Measurements from ENCODE around the gene COL15A1. TPM values are rescaled to one million over a fixed set of nuclear protein-coding genes. Genes with fewer than 3 reads are reported as not detected.

The COL15A1 gene
- total and polyA plus RNA-seq, 2 of the 13 experiments (the other 11 are each of a cell fraction or from before 2014, with no cell fraction given), result not detected

DNA sequence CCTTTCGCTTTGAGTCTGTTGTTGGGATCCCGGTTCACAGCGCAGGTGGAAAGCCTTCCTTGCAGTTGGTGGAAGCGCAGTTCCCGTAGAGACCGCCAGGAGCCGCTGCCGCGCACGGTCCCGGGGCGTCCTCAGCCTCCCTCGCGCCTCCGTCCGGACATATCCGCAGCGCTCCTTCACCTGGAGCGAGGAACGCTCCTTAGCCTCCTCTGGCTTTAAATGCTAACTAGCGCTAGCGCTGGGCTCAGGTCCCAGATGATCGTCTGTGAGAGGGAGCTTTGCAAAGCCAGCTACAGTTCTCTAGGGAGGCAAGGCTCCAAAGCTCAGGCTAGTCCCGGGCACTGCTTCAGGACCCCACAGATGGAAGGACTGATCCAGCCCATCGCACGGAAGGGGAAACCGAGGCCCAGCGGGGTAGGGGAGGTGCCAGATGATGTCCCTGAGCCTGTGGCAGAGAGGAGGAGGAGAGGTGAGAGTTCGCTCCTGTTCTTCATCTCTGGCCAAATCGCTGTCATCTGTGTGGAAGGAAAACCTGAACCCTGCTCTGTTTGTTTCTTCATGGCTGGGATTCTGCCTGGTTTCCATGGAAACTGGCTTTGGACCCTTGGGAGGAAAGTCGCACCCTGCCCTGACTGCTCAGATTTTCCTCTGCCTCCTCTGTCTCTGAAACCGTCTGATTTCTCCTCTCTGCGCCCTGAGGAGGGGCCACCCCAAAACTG lies 31.4 kb downstream of the COL15A1 start (continued):
- TF ChIP-seq, protein P1, sequence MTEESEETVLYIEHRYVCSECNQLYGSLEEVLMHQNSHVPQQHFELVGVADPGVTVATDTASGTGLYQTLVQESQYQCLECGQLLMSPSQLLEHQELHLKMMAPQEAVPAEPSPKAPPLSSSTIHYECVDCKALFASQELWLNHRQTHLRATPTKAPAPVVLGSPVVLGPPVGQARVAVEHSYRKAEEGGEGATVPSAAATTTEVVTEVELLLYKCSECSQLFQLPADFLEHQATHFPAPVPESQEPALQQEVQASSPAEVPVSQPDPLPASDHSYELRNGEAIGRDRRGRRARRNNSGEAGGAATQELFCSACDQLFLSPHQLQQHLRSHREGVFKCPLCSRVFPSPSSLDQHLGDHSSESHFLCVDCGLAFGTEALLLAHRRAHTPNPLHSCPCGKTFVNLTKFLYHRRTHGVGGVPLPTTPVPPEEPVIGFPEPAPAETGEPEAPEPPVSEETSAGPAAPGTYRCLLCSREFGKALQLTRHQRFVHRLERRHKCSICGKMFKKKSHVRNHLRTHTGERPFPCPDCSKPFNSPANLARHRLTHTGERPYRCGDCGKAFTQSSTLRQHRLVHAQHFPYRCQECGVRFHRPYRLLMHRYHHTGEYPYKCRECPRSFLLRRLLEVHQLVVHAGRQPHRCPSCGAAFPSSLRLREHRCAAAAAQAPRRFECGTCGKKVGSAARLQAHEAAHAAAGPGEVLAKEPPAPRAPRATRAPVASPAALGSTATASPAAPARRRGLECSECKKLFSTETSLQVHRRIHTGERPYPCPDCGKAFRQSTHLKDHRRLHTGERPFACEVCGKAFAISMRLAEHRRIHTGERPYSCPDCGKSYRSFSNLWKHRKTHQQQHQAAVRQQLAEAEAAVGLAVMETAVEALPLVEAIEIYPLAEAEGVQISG (CRISPR knock-in tag; IDR thresholded peaks at IDR 0.05), result no peak
- TF ChIP-seq U2AF2 (IDR thresholded peaks at IDR 0.05; ENCODE audit: low read depth, low read length), result no peak
- TF ChIP-seq CHD2 (IDR thresholded peaks at IDR 0.05; ENCODE audit: low read depth, low read length), result no peak
- TF ChIP-seq, protein P2, sequence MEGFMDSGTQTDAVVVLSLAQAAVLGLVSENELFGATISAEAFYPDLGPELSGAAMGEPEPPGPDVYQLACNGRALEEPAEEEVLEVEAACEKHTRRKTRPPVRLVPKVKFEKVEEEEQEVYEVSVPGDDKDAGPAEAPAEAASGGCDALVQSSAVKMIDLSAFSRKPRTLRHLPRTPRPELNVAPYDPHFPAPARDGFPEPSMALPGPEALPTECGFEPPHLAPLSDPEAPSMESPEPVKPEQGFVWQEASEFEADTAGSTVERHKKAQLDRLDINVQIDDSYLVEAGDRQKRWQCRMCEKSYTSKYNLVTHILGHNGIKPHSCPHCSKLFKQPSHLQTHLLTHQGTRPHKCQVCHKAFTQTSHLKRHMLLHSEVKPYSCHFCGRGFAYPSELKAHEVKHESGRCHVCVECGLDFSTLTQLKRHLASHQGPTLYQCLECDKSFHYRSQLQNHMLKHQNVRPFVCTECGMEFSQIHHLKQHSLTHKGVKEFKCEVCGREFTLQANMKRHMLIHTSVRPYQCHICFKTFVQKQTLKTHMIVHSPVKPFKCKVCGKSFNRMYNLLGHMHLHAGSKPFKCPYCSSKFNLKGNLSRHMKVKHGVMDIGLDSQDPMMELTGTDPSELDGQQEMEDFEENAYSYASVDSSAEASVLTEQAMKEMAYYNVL (CRISPR knock-in tag; IDR thresholded peaks at IDR 0.05; ENCODE audit: borderline replicate concordance), result no peak
- no peak for TF ChIP-seq ZMYM2 (CRISPR knock-in tag; IDR thresholded peaks at IDR 0.05)
- no peak for TF ChIP-seq STAT5B (CRISPR knock-in tag; IDR thresholded peaks at IDR 0.05)
- TF ChIP-seq ZNF878 (CRISPR knock-in tag; IDR thresholded peaks at IDR 0.05), result 0 out of 2 replicates have a peak, but pooled peaks have one; percentile 34
- peak; percentile 96 for TF ChIP-seq XRCC5 (optimal IDR thresholded peaks at IDR 0.05; ENCODE audit: low read length)
- no peak for TF ChIP-seq ZNF703 (CRISPR knock-in tag; IDR thresholded peaks at IDR 0.05; ENCODE audit: borderline replicate concordance)
- TF ChIP-seq HHEX (CRISPR knock-in tag; IDR thresholded peaks at IDR 0.05), result no peak
- TF ChIP-seq ONECUT2 (CRISPR knock-in tag; IDR thresholded peaks at IDR 0.05), result no peak
- peak; percentile 54; the same call in 1 of the 2 replicates for TF ChIP-seq GABPB1 (CRISPR knock-in tag; IDR thresholded peaks at IDR 0.05)
- TF ChIP-seq AGO1 (IDR thresholded peaks at IDR 0.05; ENCODE audit: low read depth, low read length, poor library complexity, severe bottlenecking), result no peak
- TF ChIP-seq, protein P3, sequence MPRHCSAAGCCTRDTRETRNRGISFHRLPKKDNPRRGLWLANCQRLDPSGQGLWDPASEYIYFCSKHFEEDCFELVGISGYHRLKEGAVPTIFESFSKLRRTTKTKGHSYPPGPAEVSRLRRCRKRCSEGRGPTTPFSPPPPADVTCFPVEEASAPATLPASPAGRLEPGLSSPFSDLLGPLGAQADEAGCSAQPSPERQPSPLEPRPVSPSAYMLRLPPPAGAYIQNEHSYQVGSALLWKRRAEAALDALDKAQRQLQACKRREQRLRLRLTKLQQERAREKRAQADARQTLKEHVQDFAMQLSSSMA (CRISPR knock-in tag; IDR thresholded peaks at IDR 0.05), result no peak
- TF ChIP-seq CHCHD3 (CRISPR knock-in tag; IDR thresholded peaks at IDR 0.05), result no peak
- TF ChIP-seq ETV6 (CRISPR knock-in tag; conservative IDR thresholded peaks at IDR 0.05), result no peak
- no peak for TF ChIP-seq HNRNPH1 (optimal IDR thresholded peaks at IDR 0.05; ENCODE audit: low read depth, low read length)
- no peak for TF ChIP-seq HOXA3 (CRISPR knock-in tag; IDR thresholded peaks at IDR 0.05)
- no peak for TF ChIP-seq ZNF441 (CRISPR knock-in tag; IDR thresholded peaks at IDR 0.05; ENCODE audit: borderline replicate concordance)
- no peak for TF ChIP-seq CBX2 (IDR thresholded peaks at IDR 0.05; ENCODE audit: low read depth, low read length)
- no peak for TF ChIP-seq CBX2 (CRISPR knock-in tag; IDR thresholded peaks at IDR 0.05; ENCODE audit: low read depth)
- TF ChIP-seq, protein P4, sequence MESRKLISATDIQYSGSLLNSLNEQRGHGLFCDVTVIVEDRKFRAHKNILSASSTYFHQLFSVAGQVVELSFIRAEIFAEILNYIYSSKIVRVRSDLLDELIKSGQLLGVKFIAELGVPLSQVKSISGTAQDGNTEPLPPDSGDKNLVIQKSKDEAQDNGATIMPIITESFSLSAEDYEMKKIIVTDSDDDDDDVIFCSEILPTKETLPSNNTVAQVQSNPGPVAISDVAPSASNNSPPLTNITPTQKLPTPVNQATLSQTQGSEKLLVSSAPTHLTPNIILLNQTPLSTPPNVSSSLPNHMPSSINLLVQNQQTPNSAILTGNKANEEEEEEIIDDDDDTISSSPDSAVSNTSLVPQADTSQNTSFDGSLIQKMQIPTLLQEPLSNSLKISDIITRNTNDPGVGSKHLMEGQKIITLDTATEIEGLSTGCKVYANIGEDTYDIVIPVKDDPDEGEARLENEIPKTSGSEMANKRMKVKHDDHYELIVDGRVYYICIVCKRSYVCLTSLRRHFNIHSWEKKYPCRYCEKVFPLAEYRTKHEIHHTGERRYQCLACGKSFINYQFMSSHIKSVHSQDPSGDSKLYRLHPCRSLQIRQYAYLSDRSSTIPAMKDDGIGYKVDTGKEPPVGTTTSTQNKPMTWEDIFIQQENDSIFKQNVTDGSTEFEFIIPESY (CRISPR knock-in tag; IDR thresholded peaks at IDR 0.05), result peak; percentile 35; the same call in 1 of the 2 replicates
- no peak for TF ChIP-seq RFXANK (CRISPR knock-in tag; IDR thresholded peaks at IDR 0.05)
